ENCODE measurements around the gene PYM1. TPM values are rescaled to one million over a fixed set of nuclear protein-coding genes. Genes with fewer than 3 reads are reported as not detected.

The PYM1 gene
- total RNA-seq, 1 experiment from 2014 or later: 24.8 TPM

DNA sequence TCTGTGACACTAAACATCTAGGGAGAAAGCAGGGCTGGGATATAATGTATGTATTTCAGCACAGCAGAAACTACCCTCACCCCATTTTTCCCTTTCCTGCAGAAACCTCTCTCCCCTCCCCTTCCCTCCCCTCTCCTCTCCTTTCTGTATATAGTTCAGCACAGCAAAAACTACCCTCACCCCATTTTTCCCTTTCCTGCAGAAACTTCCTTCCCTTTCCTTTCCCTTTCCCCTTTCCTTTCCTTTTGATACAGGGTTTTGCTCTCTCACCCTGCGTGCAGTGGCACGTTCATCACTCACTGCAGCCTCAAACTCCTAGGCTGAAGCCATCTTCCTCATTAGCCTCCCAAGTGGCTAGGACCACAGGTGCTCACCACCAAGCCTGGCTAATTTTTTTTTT, 36.1 kb upstream of the PYM1 start:
- TF ChIP-seq SP1 (IDR thresholded peaks at IDR 0.05; ENCODE audit: low read depth) (no peak), ZNF274 (IDR thresholded peaks at IDR 0.05; ENCODE audit: low read depth, low read length) (no peak), TCF7L2 (IDR thresholded peaks at IDR 0.05; ENCODE audit: borderline replicate concordance, extremely low read depth, insufficient read depth, insufficient read length) (no peak), CBX3 (IDR thresholded peaks at IDR 0.05; ENCODE audit: low read depth) (no peak), YY1 (IDR thresholded peaks at IDR 0.05; ENCODE audit: extremely low read depth, insufficient replicate concordance, low read depth, low read length) (no peak), SRF (IDR thresholded peaks at IDR 0.05; ENCODE audit: low read depth) (no peak)
- TF ChIP-seq, protein P1, sequence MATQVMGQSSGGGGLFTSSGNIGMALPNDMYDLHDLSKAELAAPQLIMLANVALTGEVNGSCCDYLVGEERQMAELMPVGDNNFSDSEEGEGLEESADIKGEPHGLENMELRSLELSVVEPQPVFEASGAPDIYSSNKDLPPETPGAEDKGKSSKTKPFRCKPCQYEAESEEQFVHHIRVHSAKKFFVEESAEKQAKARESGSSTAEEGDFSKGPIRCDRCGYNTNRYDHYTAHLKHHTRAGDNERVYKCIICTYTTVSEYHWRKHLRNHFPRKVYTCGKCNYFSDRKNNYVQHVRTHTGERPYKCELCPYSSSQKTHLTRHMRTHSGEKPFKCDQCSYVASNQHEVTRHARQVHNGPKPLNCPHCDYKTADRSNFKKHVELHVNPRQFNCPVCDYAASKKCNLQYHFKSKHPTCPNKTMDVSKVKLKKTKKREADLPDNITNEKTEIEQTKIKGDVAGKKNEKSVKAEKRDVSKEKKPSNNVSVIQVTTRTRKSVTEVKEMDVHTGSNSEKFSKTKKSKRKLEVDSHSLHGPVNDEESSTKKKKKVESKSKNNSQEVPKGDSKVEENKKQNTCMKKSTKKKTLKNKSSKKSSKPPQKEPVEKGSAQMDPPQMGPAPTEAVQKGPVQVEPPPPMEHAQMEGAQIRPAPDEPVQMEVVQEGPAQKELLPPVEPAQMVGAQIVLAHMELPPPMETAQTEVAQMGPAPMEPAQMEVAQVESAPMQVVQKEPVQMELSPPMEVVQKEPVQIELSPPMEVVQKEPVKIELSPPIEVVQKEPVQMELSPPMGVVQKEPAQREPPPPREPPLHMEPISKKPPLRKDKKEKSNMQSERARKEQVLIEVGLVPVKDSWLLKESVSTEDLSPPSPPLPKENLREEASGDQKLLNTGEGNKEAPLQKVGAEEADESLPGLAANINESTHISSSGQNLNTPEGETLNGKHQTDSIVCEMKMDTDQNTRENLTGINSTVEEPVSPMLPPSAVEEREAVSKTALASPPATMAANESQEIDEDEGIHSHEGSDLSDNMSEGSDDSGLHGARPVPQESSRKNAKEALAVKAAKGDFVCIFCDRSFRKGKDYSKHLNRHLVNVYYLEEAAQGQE (IDR thresholded peaks at IDR 0.05; ENCODE audit: low read depth): no peak
- TF ChIP-seq, protein P2, sequence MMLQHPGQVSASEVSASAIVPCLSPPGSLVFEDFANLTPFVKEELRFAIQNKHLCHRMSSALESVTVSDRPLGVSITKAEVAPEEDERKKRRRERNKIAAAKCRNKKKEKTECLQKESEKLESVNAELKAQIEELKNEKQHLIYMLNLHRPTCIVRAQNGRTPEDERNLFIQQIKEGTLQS (IDR thresholded peaks at IDR 0.05): no peak
- TF ChIP-seq, protein P3, sequence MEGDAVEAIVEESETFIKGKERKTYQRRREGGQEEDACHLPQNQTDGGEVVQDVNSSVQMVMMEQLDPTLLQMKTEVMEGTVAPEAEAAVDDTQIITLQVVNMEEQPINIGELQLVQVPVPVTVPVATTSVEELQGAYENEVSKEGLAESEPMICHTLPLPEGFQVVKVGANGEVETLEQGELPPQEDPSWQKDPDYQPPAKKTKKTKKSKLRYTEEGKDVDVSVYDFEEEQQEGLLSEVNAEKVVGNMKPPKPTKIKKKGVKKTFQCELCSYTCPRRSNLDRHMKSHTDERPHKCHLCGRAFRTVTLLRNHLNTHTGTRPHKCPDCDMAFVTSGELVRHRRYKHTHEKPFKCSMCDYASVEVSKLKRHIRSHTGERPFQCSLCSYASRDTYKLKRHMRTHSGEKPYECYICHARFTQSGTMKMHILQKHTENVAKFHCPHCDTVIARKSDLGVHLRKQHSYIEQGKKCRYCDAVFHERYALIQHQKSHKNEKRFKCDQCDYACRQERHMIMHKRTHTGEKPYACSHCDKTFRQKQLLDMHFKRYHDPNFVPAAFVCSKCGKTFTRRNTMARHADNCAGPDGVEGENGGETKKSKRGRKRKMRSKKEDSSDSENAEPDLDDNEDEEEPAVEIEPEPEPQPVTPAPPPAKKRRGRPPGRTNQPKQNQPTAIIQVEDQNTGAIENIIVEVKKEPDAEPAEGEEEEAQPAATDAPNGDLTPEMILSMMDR (IDR thresholded peaks at IDR 0.05 in 2 of 3, conservative IDR thresholded peaks at IDR 0.05 in 1 of 3; ENCODE audit: borderline replicate concordance in 1 of 3, insufficient read depth in 1 of 3, low read depth in 2 of 3, low read length in 2 of 3): no peak
- Histone ChIP-seq H3K79me2 (ENCODE audit: insufficient read depth, low read length) (peaks cover 21% of the 10 kb centered on the region), H3K27me3 (ENCODE audit: insufficient read depth, low read length) (no peaks in the 10 kb centered on the region), H3K9me2 (ENCODE audit: insufficient read depth) (no peaks in the 10 kb centered on the region), H3K9ac (ENCODE audit: low read length) (no peak overlapping the region), H3K4me2 (ENCODE audit: low read length) (no peak overlapping the region), H3K27ac (ENCODE audit: low read depth, low read length) (no peak overlapping the region), H3K36me3 (ENCODE audit: control insufficient read depth in 1 of 2, insufficient read depth in 2 of 2, low read length in 2 of 2) (peaks cover 7 to 9% of the 10 kb centered on the region in 2 experiments; a peak in 3 of 4 replicates), H3K4me1 (ENCODE audit: control insufficient read depth in 1 of 2, insufficient read depth in 2 of 2, low read length in 2 of 2) (peaks cover 8 to 16% of the 10 kb centered on the region in 2 experiments), H3K9me3 (ENCODE audit: control insufficient read depth in 1 of 2, insufficient read depth in 1 of 2, low read depth in 1 of 2, low read length in 2 of 2) (no peaks in the 10 kb centered on the region), H2AFZ (ENCODE audit: low read depth, low read length, poor library complexity, severe bottlenecking) (no peak overlapping the region), H3K4me3 (replicated peaks in 1 of 2; ENCODE audit: low read depth in 1 of 2, low read length in 2 of 2) (no peak overlapping the region), H4K20me1 (ENCODE audit: insufficient read depth) (no peaks in the 10 kb centered on the region)
- ChIA-PET POLR2A (no interaction called here), RAD21 (ENCODE audit: low non-redundant PET in 1 of 2, low total read pairs in 2 of 2, uncharacterized antibody in 2 of 2, unreplicated experiment in 2 of 2) (no interaction called here), CTCF (no interaction called here)
- intact Hi-C loops (cut with micrococcal nuclease): no loop called here
- no peak for DNase-seq (ENCODE audit: low read depth, low spot score)
- no TSS peak for BruUV-seq (replicated peaks)
- no peak for ATAC-seq

Data from HCT116 (cell line).